HepG2 (cell line): ENCODE data around the gene FAM53B. TPM values are rescaled to one million over a fixed set of nuclear protein-coding genes. Genes with fewer than 3 reads are reported as not detected.

Experiments
- DMAP1 ChIP-seq: IDR thresholded peaks from 2 replicates; pipeline ENCODE4 v1.6.1; 2016
- HNF1B ChIP-seq: sonication (generic); formaldehyde crosslinking; IDR thresholded peaks from 2 replicates; pipeline ENCODE4 v1.5.1; 2020; ENCODE audit warnings: mild to moderate bottlenecking, moderate library complexity, missing genetic modification reagents
- HOXA3 ChIP-seq: sonication (generic); formaldehyde crosslinking; IDR thresholded peaks from 2 replicates; pipeline ENCODE4 v1.5.0; 2020; ENCODE audit warnings: missing genetic modification reagents
- NAIF1 ChIP-seq: sonication (generic); formaldehyde crosslinking; IDR thresholded peaks from 2 replicates; pipeline ENCODE4 v1.5.0; 2020; ENCODE audit warnings: mild to moderate bottlenecking, missing genetic modification reagents, borderline replicate concordance
- NFKBIZ ChIP-seq: IDR thresholded peaks from 2 replicates; pipeline ENCODE4 v1.6.1; 2018; ENCODE audit warnings: missing genetic modification reagents, missing compliant biosample characterization
- NFRKB ChIP-seq: fragments of 450-650 bp; IDR thresholded peaks from 2 replicates; pipeline ENCODE4 v1.6.1; 2017
- RFX5 ChIP-seq: IDR thresholded peaks from 2 replicates; pipeline ENCODE4 v1.6.1; 2011; ENCODE audit warnings: low read depth, low read length, improper control_type of control experiment
- SALL1 ChIP-seq: sonication (generic); formaldehyde crosslinking; IDR thresholded peaks from 2 replicates; pipeline ENCODE4 v1.8.0; 2022; ENCODE audit warnings: mild to moderate bottlenecking, missing genetic modification reagents
- TAF1 ChIP-seq: sonication (generic); formaldehyde crosslinking; IDR thresholded peaks from 2 replicates; pipeline ENCODE4 v1.4.0; 2020; ENCODE audit warnings: missing genetic modification reagents
- ZBTB34 ChIP-seq: sonication (generic); formaldehyde crosslinking; IDR thresholded peaks from 2 replicates; pipeline ENCODE4 v1.8.0; 2022; ENCODE audit warnings: mild to moderate bottlenecking, missing genetic modification reagents
- ZNF550 ChIP-seq: sonication (generic); formaldehyde crosslinking; IDR thresholded peaks from 2 replicates; pipeline ENCODE4 v1.4.0; 2020; ENCODE audit warnings: mild to moderate bottlenecking, missing genetic modification reagents, borderline replicate concordance
- ZNF691 ChIP-seq: sonication (generic); formaldehyde crosslinking; IDR thresholded peaks from 2 replicates; pipeline ENCODE4 v1.4.0; 2020; ENCODE audit warnings: missing genetic modification reagents, low read depth, mild to moderate bottlenecking, borderline replicate concordance
- ZNF775 ChIP-seq: sonication (generic); formaldehyde crosslinking; IDR thresholded peaks from 2 replicates; pipeline ENCODE4 v1.4.0; 2020; ENCODE audit warnings: missing genetic modification reagents, mild to moderate bottlenecking, moderate library complexity, borderline replicate concordance
- polyA plus RNA-seq, 8 experiments: library from polyadenylated mRNA; depleted of rRNA in 3 of 8; stranded (reverse) in 7 of 8; unstranded in 1 of 8; fragments of >200 nt; fragmentation: Illumina TruSeq in 4 of 8; extraction: Trizol in 4 of 8; gene quantifications; 2 replicates each; pipeline versions ENCODE4 v1.2.1 to v1.2.3, GENCODE V29; 2011 to 2016; ENCODE audit warnings: low read depth in 4 of 8, missing spikeins in 1 of 8, mixed read lengths in 1 of 8; ENCODE audit not compliant: insufficient read depth in 1 of 8
- total RNA-seq, 5 experiments: library from RNA; depleted of rRNA; stranded (reverse); fragments of >200 nt; fragmentation: Illumina TruSeq; extraction: Trizol; gene quantifications; 2 replicates each; pipeline ENCODE4 v1.2.3, GENCODE V29; 2016; ENCODE audit warnings: low read depth in 1 of 5
- TF ChIP-seq, protein P1 (sequence below): sonication (generic); formaldehyde crosslinking; IDR thresholded peaks from 2 replicates; pipeline ENCODE4 v1.4.0; 2020; ENCODE audit warnings: missing genetic modification reagents

FAM53B gene
- total and polyA plus RNA-seq, 2 of the 13 experiments (the other 11 are each of a cell fraction or from before 2014, with no cell fraction given), result 6.4 to 19.3 TPM

DNA sequence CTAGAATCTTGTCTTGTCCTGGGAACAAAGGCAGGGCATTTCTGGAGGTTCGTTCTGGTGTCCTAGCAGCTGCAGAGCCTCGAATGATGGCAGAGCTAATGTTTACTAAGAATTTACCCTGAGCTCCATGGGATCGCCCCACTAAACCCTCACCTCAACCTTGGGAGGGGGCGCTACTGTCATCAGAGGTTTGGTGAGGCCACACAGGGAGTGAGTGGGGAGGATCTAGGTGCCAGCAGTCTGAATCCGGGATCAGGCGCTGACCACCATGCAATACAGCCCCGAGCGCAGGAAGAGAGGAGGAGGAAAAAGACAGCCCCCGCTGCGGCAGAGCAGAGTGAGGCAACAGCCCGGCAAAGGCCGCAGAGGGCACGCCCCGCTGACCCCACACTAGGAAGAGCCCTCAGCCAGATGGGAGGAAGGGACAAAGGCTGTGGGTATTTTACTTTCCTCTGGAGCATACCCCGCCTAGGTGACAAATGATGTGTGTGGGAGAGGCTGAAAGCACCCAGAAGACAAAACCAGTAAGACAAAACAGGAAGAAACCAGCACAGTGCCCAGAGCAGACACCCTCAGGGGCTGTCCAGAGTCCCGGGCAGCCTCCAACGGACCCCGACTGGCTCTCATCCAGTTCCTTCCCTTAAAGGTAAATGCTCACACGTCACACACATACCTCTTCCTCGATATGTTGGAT lies 103.5 kb downstream of the FAM53B start (continued):
- no peak for TF ChIP-seq HNF1B (CRISPR knock-in tag)
- TF ChIP-seq ZBTB34 (CRISPR knock-in tag), result no peak
- no peak for TF ChIP-seq ZNF775 (CRISPR knock-in tag)
- TF ChIP-seq NFKBIZ (CRISPR knock-in tag), result no peak
- no peak for TF ChIP-seq SALL1 (CRISPR knock-in tag)
- TF ChIP-seq, protein P1, sequence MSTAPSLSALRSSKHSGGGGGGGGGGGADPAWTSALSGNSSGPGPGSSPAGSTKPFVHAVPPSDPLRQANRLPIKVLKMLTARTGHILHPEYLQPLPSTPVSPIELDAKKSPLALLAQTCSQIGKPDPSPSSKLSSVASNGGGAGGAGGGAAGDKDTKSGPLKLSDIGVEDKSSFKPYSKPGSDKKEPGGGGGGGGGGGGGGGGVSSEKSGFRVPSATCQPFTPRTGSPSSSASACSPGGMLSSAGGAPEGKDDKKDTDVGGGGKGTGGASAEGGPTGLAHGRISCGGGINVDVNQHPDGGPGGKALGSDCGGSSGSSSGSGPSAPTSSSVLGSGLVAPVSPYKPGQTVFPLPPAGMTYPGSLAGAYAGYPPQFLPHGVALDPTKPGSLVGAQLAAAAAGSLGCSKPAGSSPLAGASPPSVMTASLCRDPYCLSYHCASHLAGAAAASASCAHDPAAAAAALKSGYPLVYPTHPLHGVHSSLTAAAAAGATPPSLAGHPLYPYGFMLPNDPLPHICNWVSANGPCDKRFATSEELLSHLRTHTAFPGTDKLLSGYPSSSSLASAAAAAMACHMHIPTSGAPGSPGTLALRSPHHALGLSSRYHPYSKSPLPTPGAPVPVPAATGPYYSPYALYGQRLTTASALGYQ (CRISPR knock-in tag), result no peak
- TF ChIP-seq NAIF1 (CRISPR knock-in tag), result no peak
- no peak for TF ChIP-seq HOXA3 (CRISPR knock-in tag)
- no peak for TF ChIP-seq ZNF691 (CRISPR knock-in tag)
- no peak for TF ChIP-seq RFX5
- no peak for TF ChIP-seq ZNF550 (CRISPR knock-in tag)
- TF ChIP-seq NFRKB, result no peak
- TF ChIP-seq DMAP1 (CRISPR knock-in tag), result no peak
- TF ChIP-seq TAF1 (CRISPR knock-in tag), result no peak
